Cardiac muscle cell (in vitro differentiated cells and primary cell): ENCODE data around the gene DBH. TPM values are rescaled to one million over a fixed set of nuclear protein-coding genes. Genes with fewer than 3 reads are reported as not detected.

ENCODE experiments used
- DNase-seq, 2 donors: peaks; one replicate each; pipeline versions ENCODE4 v3.0.0 to v3.0.0-alpha.2; 2010 to 2017; ENCODE audit warnings: low read depth in 1 of 2, low spot score in 1 of 2
- H3K27ac ChIP-seq: fragments of 200-600 bp; sonication (generic); 2 replicates; pipeline ENCODE4 v1.5.1; 2016
- H3K27me3 ChIP-seq: fragments of 200-600 bp; sonication (generic); 2 replicates; pipeline ENCODE4 v1.6.0; 2016; ENCODE audit warnings: control low read depth
- H3K36me3 ChIP-seq: fragments of 200-600 bp; sonication (generic); 2 replicates; pipeline ENCODE4 v1.5.1; 2016; ENCODE audit warnings: control low read depth
- H3K4me1 ChIP-seq: fragments of 200-600 bp; sonication (generic); 2 replicates; pipeline ENCODE4 v1.8.1; 2017; ENCODE audit warnings: low read depth, mild to moderate bottlenecking, mixed run types
- H3K4me3 ChIP-seq: fragments of 200-600 bp; sonication (generic); 2 replicates; pipeline ENCODE4 v1.5.1; 2016; ENCODE audit warnings: mild to moderate bottlenecking
- H3K9me3 ChIP-seq: fragments of 200-600 bp; sonication (generic); 2 replicates; pipeline ENCODE4 v1.5.1; 2017; ENCODE audit warnings: low read depth, mild to moderate bottlenecking, control low read depth
- polyA plus RNA-seq: library from polyadenylated mRNA; unstranded; fragments of >200 nt; fragmentation: Nextera tagmentation; extraction: Ambion mirVana; gene quantifications from 2 replicates; pipeline ENCODE4 v1.2.1, GENCODE V29; 2016
- total RNA-seq: library from RNA; depleted of rRNA; stranded (reverse); fragments of >200 nt; gene quantifications from 2 replicates; pipeline ENCODE4 v1.2.3, GENCODE V29; 2016
- TF ChIP-seq, protein P1 (sequence below): IDR thresholded peaks from 2 replicates; pipeline ENCODE4 v1.5.1; 2012; ENCODE audit warnings: low read depth, mild to moderate bottlenecking, low read length

The DBH gene
- total and polyA plus RNA-seq, 2 experiments from 2014 or later = 0.07 TPM; not detected in 1

DNA sequence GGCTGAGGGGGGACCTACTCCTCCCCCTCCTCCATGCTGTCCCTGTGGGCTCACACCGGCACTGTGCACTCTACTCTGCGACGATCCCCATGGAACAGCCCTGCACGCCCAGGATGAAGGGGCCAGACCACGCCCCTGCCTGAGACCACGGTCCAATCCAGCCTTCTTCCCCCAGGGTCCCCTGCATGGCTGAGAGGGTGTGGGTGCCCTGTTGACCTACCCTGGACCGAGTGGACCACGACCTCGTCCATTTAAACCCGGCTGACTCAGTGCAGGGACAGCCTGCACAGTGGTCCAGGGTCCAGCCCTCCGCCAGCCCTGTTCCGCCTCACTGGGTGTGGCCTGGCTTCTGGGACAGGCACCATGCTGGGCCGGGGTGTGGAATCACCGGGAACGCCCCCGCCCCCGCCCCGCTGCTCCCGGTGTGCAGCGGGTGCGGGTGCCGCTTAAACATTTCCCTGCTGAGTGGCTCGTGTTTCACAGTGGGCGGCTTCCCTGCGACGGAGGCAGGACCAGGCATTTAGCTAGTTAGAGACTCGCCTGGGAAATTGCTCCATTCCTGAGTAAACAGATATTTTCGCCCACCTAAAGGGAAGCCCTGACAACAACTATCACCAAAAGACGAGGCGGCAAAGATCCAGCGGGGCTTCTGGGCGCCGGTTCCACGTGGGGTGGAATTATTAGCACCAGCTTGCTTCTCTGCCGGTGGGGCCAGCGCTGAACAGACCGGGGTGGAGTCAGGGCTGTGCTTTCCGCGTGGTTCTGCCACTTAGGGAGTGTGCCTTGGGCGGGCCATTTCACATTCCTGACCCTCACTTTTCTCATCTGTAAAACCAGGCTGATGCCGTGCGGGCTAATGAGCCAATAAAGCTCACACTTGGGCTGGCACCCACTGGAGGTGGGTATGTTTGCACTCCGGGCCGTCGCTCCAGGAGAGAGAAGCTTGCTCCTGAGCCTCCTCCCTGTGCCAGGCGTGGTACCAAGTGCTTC is 22.6 kb downstream of the DBH start:
- H3K4me3 ChIP-seq = no peak overlapping the region
- no peaks in the 10 kb centered on the region for H3K36me3 ChIP-seq
- peaks cover 11% of the 10 kb centered on the region for H3K4me1 ChIP-seq
- peaks cover 18% of the 10 kb centered on the region for H3K27me3 ChIP-seq
- DNase-seq = peak; percentile 44 to 70
- H3K9me3 ChIP-seq = no peaks in the 10 kb centered on the region
- TF ChIP-seq, protein P1, sequence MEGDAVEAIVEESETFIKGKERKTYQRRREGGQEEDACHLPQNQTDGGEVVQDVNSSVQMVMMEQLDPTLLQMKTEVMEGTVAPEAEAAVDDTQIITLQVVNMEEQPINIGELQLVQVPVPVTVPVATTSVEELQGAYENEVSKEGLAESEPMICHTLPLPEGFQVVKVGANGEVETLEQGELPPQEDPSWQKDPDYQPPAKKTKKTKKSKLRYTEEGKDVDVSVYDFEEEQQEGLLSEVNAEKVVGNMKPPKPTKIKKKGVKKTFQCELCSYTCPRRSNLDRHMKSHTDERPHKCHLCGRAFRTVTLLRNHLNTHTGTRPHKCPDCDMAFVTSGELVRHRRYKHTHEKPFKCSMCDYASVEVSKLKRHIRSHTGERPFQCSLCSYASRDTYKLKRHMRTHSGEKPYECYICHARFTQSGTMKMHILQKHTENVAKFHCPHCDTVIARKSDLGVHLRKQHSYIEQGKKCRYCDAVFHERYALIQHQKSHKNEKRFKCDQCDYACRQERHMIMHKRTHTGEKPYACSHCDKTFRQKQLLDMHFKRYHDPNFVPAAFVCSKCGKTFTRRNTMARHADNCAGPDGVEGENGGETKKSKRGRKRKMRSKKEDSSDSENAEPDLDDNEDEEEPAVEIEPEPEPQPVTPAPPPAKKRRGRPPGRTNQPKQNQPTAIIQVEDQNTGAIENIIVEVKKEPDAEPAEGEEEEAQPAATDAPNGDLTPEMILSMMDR = no peak
- H3K27ac ChIP-seq = no peak overlapping the region

DNA sequence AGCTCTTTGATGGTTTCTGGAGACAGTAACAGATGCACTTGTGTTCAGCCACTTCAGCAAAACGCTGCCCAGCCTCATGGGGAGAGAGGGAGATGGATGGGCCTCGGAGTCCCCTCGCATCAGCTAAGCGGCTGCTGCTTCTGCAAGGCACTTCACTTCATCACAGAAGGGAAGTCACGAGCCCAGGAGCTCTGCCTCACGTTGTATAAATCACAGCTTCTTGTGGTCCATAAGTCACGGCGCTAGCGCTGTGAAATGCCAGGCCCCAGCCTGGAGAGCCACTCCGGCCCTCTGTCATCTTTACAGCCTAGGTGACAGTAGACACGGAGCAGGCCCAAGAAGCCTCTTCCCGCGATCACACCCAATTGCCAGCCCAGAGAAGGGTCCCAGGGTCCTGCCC is 23.4 kb downstream of the DBH start:
- TF ChIP-seq, protein P1 = no peak
- Histone ChIP-seq H3K36me3 (no peaks in the 10 kb centered on the region), H3K9me3 (no peaks in the 10 kb centered on the region), H3K27ac (no peak overlapping the region), H3K4me1 (peaks cover 11% of the 10 kb centered on the region), H3K27me3 (peaks cover 18% of the 10 kb centered on the region), H3K4me3 (no peak overlapping the region)
- no peak for DNase-seq

DNA sequence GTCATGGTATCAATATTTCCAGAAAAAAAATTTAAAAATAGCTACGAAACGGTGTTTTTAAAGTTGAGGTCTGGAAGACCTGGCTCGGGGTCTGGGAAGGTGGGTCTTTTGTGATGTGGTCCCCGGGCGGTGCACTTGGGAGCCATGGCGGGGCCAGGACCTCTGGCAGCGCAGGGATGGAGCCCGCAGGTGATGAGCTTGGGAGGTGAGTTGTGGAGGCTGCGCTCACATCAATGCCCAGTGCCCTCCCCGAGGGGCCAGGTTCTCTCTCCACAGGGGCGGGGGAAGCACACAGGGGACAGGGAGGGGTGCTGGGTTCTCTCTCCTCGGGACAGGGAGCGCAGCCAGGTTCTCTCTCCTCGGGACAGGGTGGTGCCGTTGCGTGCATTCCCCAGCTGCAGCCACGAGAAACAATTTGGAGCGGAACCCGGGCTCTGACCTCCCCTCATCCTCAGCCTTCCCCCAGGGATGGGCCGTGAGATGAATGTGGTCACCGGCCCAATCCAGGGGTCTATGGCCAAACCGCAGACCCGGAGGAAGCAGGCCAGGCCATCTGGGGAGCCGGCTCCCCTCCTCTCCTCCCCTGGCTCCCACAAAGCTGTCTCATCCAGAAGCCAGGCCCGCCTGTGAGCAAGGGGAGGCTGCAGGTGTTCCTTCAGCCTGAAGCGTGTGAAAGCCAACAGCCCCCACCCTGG is 25.8 kb downstream of the DBH start:
- Histone ChIP-seq H3K4me3 (no peak overlapping the region), H3K36me3 (no peaks in the 10 kb centered on the region), H3K27ac (no peak overlapping the region), H3K9me3 (no peaks in the 10 kb centered on the region), H3K27me3 (no peaks in the 10 kb centered on the region), H3K4me1 (peaks cover 11% of the 10 kb centered on the region)
- TF ChIP-seq, protein P1 = no peak
- no peak for DNase-seq

DNA sequence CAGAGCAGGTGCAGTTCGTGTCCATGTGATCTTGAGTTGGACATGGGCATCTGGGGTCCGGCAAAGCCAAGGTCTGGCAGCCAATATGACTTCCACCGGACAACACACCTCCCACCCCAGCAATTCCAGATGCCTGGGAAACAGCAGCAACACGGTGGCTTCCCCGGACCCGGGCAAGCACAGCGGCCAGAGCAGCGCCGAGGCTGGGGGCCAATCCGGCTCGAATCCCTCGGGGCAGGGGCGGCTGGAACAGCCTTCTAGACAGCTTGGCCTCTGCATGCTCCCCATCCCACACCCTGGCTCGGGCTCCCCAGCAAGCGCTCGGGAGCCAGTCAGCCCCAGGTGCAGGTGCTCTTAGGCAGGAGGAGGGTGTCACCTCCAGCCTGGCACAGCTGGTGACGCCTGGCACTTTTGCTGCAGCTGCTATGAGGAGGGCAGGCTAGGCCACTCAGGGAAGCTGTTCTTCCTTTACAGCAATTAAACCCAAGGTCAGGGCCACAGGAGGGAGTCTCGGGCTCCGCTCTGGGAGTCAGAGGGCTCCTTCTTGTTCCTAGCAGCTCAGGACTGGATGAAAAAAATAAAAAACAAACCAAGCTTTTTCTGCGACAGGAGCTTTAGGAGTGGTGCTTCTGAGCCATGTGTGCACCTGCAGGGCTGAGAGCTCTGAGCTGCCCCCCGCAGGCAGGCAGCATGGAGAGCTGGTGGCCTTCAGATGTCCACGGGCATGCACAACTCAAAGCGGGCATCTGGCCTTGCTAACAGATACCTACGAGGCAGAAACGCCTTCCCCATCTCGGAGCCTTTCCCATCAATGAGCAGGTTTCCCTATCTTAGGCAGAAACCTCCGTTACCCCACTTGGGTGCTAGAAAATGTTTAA is 28.2 kb downstream of the DBH start:
- no peak overlapping the region for H3K4me3 ChIP-seq
- no peaks in the 10 kb centered on the region for H3K9me3 ChIP-seq
- no peak overlapping the region for H3K27ac ChIP-seq
- H3K4me1 ChIP-seq = no peaks in the 10 kb centered on the region
- DNase-seq = peak in 1 of 2 donors; percentile 20
- no peaks in the 10 kb centered on the region for H3K36me3 ChIP-seq
- no peaks in the 10 kb centered on the region for H3K27me3 ChIP-seq
- TF ChIP-seq, protein P1 = no peak

DNA sequence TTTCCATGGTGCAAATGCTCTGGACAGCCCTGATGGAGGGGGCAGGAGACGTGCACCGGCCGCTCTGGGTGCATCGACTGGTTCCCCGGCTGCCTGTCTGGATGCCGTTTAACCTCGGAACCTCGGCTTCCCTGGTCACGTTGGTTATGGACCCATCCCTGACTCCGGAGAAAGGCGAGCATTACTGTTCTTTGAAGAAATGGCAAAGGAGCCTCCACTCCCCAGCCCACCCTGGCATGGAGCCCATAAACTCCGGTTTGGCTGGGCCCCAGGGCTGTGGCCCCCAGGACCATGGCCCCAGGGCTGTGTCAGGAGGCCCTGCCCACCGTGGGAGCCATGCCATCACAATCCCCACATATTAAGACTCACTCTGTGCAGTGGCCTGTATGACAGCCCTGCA is 28.9 kb downstream of the DBH start:
- Histone ChIP-seq H3K9me3 (no peaks in the 10 kb centered on the region), H3K27me3 (no peaks in the 10 kb centered on the region), H3K4me1 (no peaks in the 10 kb centered on the region), H3K36me3 (no peaks in the 10 kb centered on the region), H3K27ac (no peak overlapping the region), H3K4me3 (no peak overlapping the region)
- TF ChIP-seq, protein P1 = no peak
- no peak for DNase-seq
